GM23248 (cell line): ENCODE measurements around the gene ZMYM1. TPM values are rescaled to one million over a fixed set of nuclear protein-coding genes. Genes with fewer than 3 reads are reported as not detected.

ENCODE experiments used
- DNase-seq: peaks from one replicate; pipeline ENCODE4 v3.0.0-alpha.2; 2015
- H2AFZ ChIP-seq: fragments of 200-600 bp; sonication (generic); 2 replicates; pipeline ENCODE4 v1.6.1; 2016; ENCODE audit warnings: antibody characterized with exemption
- H3F3A ChIP-seq: fragments of 200-600 bp; sonication (generic); 2 replicates; pipeline ENCODE4 v1.6.1; 2016; ENCODE audit warnings: mild to moderate bottlenecking, antibody characterized with exemption, mixed run types; ENCODE audit not compliant: insufficient read depth
- H3K27ac ChIP-seq: fragments of 200-600 bp; sonication (generic); 2 replicates; pipeline ENCODE4 v1.5.1; 2016; ENCODE audit warnings: mild to moderate bottlenecking
- H3K27me3 ChIP-seq: fragments of 200-600 bp; sonication (generic); replicated peaks from 2 replicates; pipeline ENCODE4 v1.6.1; 2016; ENCODE audit warnings: mild to moderate bottlenecking; ENCODE audit not compliant: insufficient read depth
- H3K36me3 ChIP-seq: fragments of 200-600 bp; sonication (generic); 2 replicates; pipeline ENCODE4 v1.6.1; 2016; ENCODE audit warnings: low read depth, mild to moderate bottlenecking
- H3K4me1 ChIP-seq: fragments of 200-600 bp; sonication (generic); 2 replicates; pipeline ENCODE4 v1.6.1; 2016; ENCODE audit warnings: mild to moderate bottlenecking; ENCODE audit not compliant: insufficient read depth
- H3K4me2 ChIP-seq: fragments of 200-600 bp; sonication (generic); one replicate; pipeline ENCODE4 v1.6.1; 2016; ENCODE audit warnings: mild to moderate bottlenecking; ENCODE audit not compliant: unreplicated experiment
- H3K4me3 ChIP-seq: fragments of 200-600 bp; sonication (generic); 2 replicates; pipeline ENCODE4 v1.5.1; 2016; ENCODE audit warnings: mild to moderate bottlenecking
- H3K79me2 ChIP-seq: fragments of 200-600 bp; sonication (generic); 2 replicates; pipeline ENCODE4 v1.6.1; 2016; ENCODE audit warnings: mild to moderate bottlenecking; ENCODE audit not compliant: insufficient read depth
- H3K9ac ChIP-seq: fragments of 200-600 bp; sonication (generic); 2 replicates; pipeline ENCODE4 v1.6.1; 2016; ENCODE audit warnings: mild to moderate bottlenecking
- H3K9me2 ChIP-seq: fragments of 200-600 bp; sonication (generic); 2 replicates; pipeline ENCODE4 v1.6.1; 2016; ENCODE audit warnings: mixed run types, mild to moderate bottlenecking, moderate library complexity; ENCODE audit not compliant: insufficient read depth
- H3K9me3 ChIP-seq: fragments of 200-600 bp; sonication (generic); one replicate; pipeline ENCODE4 v1.6.1; 2017; ENCODE audit warnings: low read depth
- H4K20me1 ChIP-seq: fragments of 200-600 bp; sonication (generic); 2 replicates; pipeline ENCODE4 v1.6.0; 2016; ENCODE audit not compliant: insufficient read depth
- EZH2 ChIP-seq: fragments of 200-600 bp; sonication (generic); IDR thresholded peaks from 2 replicates; pipeline ENCODE4 v1.6.1; 2018; ENCODE audit warnings: antibody characterized with exemption, mild to moderate bottlenecking; ENCODE audit not compliant: insufficient read depth, poor library complexity, severe bottlenecking
- EZH2phosphoT487 ChIP-seq: fragments of 200-600 bp; sonication (generic); IDR thresholded peaks from 2 replicates; pipeline ENCODE4 v1.6.1; 2018; ENCODE audit warnings: antibody characterized with exemption, moderate library complexity, mild to moderate bottlenecking, low read depth; ENCODE audit not compliant: insufficient read depth
- WGBS, 2 experiments: methylation state at CpG; one replicate each; pipeline ENCODE4 v1.1.6; 2015 to 2017; ENCODE audit warnings: low lambda C conversion rate in 2 of 2, low coverage in 1 of 2; ENCODE audit errors: missing lambda C conversion rate in 2 of 2; 5-methylcytosine and 5-hydroxymethylcytosine counted together
- in situ Hi-C: fragments of 300-500 bp; cut with MboI; formaldehyde crosslinking; loops from 2 replicates; pipeline ENCODE4 v1.15.0; 2020
- polyA plus RNA-seq: library from polyadenylated mRNA; unstranded; fragments of >200 nt; fragmentation: Nextera tagmentation; extraction: Ambion mirVana; gene quantifications from 2 replicates; pipeline ENCODE4 v1.2.1, GENCODE V29; 2016
- total RNA-seq: library from RNA; depleted of rRNA; stranded (reverse); fragments of >200 nt; shearing (Covaris generic); gene quantifications from 2 replicates; pipeline ENCODE4 v1.2.3, GENCODE V29; 2014

ZMYM1 gene
- total and polyA plus RNA-seq, 2 experiments from 2014 or later: 9.7 to 13.6 TPM

DNA sequence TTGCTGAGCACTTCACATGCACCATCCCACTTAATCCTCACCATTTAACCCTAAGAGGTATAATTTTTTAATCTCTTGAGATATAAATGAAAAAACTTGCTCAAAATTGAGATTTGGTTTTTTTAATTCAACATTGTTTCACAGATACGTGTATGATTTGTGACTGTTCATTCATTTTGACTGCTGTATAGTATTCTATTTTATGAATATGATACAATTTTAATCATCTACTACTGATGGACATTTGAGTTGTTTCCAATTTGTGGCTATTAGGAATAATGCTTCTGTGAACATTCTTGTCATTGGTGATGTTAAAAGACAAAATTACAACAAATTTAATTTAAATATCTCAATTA, 46.8 kb upstream of the ZMYM1 start:
- in situ Hi-C loops: no loop called here
- WGBS, 2 experiments: 88 to 91% methylated on average over 1 of the region's 1 CpG
- peak overlapping the region; percentile 86 for H3K4me3 ChIP-seq
- H3K4me2 ChIP-seq: peak overlapping the region; percentile 9
- peaks cover 11% of the 10 kb centered on the region for H3F3A ChIP-seq
- no peak overlapping the region for H3K27ac ChIP-seq
- H4K20me1 ChIP-seq: no peaks in the 10 kb centered on the region
- TF ChIP-seq EZH2 (no peak), EZH2phosphoT487 (no peak)
- H3K27me3 ChIP-seq: no peaks in the 10 kb centered on the region
- H3K36me3 ChIP-seq: no peaks in the 10 kb centered on the region
- no peaks in the 10 kb centered on the region for H3K9me3 ChIP-seq
- no peaks in the 10 kb centered on the region for H3K9me2 ChIP-seq
- peaks cover 35% of the 10 kb centered on the region for H3K79me2 ChIP-seq
- DNase-seq: no peak
- H2AFZ ChIP-seq: peak overlapping the region; percentile 81
- peaks cover 10% of the 10 kb centered on the region for H3K4me1 ChIP-seq
- no peak overlapping the region for H3K9ac ChIP-seq

DNA sequence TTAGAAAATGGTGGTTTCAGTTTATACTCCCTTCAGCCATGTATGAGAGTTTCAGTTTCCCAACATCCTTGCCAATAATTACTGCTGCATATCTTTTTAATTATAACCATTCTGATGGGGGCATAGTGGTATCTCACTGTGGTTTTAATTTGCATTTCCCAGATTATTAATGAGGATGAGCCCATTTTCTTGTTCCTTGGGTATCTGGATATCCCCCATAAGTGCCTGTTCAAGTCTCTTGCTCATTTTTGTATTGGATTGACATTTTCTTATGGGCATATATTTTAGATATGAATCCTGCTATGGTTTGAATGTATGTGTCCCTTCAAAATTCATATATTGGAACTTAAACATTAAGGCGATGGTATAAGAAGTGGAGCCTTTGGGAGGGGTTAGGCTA, 45.8 kb upstream of the ZMYM1 start:
- H3K9me3 ChIP-seq: no peaks in the 10 kb centered on the region
- DNase-seq: no peak
- H3K9ac ChIP-seq: no peak overlapping the region
- H3K4me3 ChIP-seq: no peak overlapping the region
- peaks cover 11% of the 10 kb centered on the region for H3F3A ChIP-seq
- no peaks in the 10 kb centered on the region for H4K20me1 ChIP-seq
- no peaks in the 10 kb centered on the region for H3K27me3 ChIP-seq
- WGBS, 2 experiments: 72 to 80% methylated on average over 1 of the region's 1 CpG
- peaks cover 25% of the 10 kb centered on the region for H3K79me2 ChIP-seq
- H3K4me2 ChIP-seq: no peak overlapping the region
- in situ Hi-C loops: no loop called here
- H3K27ac ChIP-seq: no peak overlapping the region
- no peaks in the 10 kb centered on the region for H3K36me3 ChIP-seq
- no peak for TF ChIP-seq EZH2phosphoT487
- TF ChIP-seq EZH2: no peak
- H3K9me2 ChIP-seq: no peaks in the 10 kb centered on the region
- peaks cover 10% of the 10 kb centered on the region for H3K4me1 ChIP-seq
- no peak overlapping the region for H2AFZ ChIP-seq

DNA sequence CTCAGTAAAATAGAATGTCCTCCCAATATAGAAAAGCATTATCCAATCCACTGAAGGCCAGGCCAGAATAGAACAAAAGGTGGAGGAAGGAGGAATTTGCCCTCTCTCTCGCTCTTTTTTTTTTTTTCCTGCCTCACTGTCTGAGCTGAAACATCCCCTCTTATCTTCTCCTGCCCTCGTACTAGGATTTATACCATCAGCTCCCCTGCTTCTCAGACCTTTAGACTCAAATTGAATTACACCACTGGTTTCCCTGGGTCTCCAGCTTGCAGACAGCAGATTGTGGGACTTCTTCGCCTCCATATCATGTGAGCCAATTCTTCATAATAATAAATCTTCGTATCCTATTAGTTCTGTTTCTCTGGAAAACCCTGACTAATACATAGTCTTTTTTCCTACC, 42.6 kb upstream of the ZMYM1 start:
- H3K36me3 ChIP-seq: no peaks in the 10 kb centered on the region
- H3K4me2 ChIP-seq: no peak overlapping the region
- H3K4me3 ChIP-seq: no peak overlapping the region
- no peak overlapping the region for H2AFZ ChIP-seq
- no peaks in the 10 kb centered on the region for H4K20me1 ChIP-seq
- no peak for DNase-seq
- WGBS, 2 experiments: 43 to 52% methylated on average over 4 of the region's 4 CpGs
- no peaks in the 10 kb centered on the region for H3K9me2 ChIP-seq
- H3F3A ChIP-seq: no peaks in the 10 kb centered on the region
- TF ChIP-seq EZH2 (no peak), EZH2phosphoT487 (no peak)
- H3K4me1 ChIP-seq: no peaks in the 10 kb centered on the region
- H3K27me3 ChIP-seq: no peaks in the 10 kb centered on the region
- H3K9ac ChIP-seq: no peak overlapping the region
- no peaks in the 10 kb centered on the region for H3K79me2 ChIP-seq
- in situ Hi-C loops: no loop called here
- H3K9me3 ChIP-seq: no peaks in the 10 kb centered on the region
- no peak overlapping the region for H3K27ac ChIP-seq

DNA sequence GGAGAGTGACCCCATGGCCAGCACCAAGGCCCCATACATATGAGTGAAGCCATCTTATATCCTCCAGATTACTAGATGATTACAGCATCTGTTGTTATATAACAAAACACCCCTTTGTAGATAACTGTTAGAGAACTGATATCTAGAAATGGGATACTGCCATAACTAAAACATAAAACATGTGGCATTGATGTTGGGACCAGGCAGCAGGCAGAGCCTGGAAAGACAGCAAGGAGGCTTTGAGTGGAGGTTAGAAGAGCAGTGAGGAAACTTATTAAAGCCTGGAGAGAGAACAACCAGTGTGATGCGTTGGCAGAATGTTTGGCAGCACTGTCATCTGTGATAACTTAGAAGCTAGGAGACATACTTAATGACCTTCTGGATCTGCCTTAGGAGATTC, 42.0 kb upstream of the ZMYM1 start:
- no peaks in the 10 kb centered on the region for H3K9me2 ChIP-seq
- no peak overlapping the region for H3K4me3 ChIP-seq
- no peaks in the 10 kb centered on the region for H3K36me3 ChIP-seq
- H2AFZ ChIP-seq: no peak overlapping the region
- H3F3A ChIP-seq: no peaks in the 10 kb centered on the region
- DNase-seq: no peak
- H3K27ac ChIP-seq: no peak overlapping the region
- in situ Hi-C loops: no loop called here
- no peaks in the 10 kb centered on the region for H3K9me3 ChIP-seq
- H3K79me2 ChIP-seq: no peaks in the 10 kb centered on the region
- no peak overlapping the region for H3K4me2 ChIP-seq
- no peak overlapping the region for H3K9ac ChIP-seq
- no peaks in the 10 kb centered on the region for H4K20me1 ChIP-seq
- WGBS, 2 experiments: 78 to 85% methylated on average over 1 of the region's 1 CpG
- TF ChIP-seq EZH2 (no peak), EZH2phosphoT487 (no peak)
- H3K27me3 ChIP-seq: no peaks in the 10 kb centered on the region
- H3K4me1 ChIP-seq: no peaks in the 10 kb centered on the region

DNA sequence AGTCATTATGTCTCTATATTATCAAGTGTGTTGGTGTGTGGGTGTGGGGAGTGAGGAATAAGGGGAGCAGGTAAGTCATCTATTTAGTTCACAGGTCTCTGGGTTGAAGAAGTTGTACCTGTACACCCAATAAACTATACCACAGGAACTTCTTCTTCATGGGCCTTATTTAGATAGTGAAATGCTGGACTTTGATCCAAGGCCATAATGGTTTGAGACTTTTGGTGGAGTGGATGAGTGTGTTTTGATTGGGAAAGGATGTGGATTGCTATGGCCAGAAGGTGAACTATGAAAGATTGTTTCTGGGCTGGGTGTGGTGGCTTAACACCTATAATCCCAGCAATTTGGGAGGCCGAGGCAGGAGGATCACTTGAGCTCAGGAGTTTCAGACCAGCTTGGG, 40.5 kb upstream of the ZMYM1 start:
- no peaks in the 10 kb centered on the region for H3K9me3 ChIP-seq
- H3K36me3 ChIP-seq: no peaks in the 10 kb centered on the region
- in situ Hi-C loops: no loop called here
- no peak overlapping the region for H2AFZ ChIP-seq
- TF ChIP-seq EZH2phosphoT487: no peak
- TF ChIP-seq EZH2: no peak
- no peaks in the 10 kb centered on the region for H3K27me3 ChIP-seq
- 21 to 44% methylated on average over 1 of the region's 1 CpG for WGBS, 2 experiments
- H3K4me2 ChIP-seq: no peak overlapping the region
- H3K9me2 ChIP-seq: no peaks in the 10 kb centered on the region
- no peak overlapping the region for H3K27ac ChIP-seq
- no peaks in the 10 kb centered on the region for H3K4me1 ChIP-seq
- no peaks in the 10 kb centered on the region for H4K20me1 ChIP-seq
- DNase-seq: no peak
- no peaks in the 10 kb centered on the region for H3K79me2 ChIP-seq
- H3K4me3 ChIP-seq: no peak overlapping the region
- no peak overlapping the region for H3K9ac ChIP-seq
- H3F3A ChIP-seq: no peaks in the 10 kb centered on the region
